GM23248 (cell line): ENCODE results near the gene CST4.

Experiments used
- EZH2 ChIP-seq: fragments of 200-600 bp; sonication (generic); IDR thresholded peaks from 2 replicates; pipeline ENCODE4 v1.6.1; 2018; ENCODE audit warnings: antibody characterized with exemption, mild to moderate bottlenecking; ENCODE audit not compliant: insufficient read depth, poor library complexity, severe bottlenecking
- EZH2phosphoT487 ChIP-seq: fragments of 200-600 bp; sonication (generic); IDR thresholded peaks from 2 replicates; pipeline ENCODE4 v1.6.1; 2018; ENCODE audit warnings: antibody characterized with exemption, moderate library complexity, mild to moderate bottlenecking, low read depth; ENCODE audit not compliant: insufficient read depth

- TF ChIP-seq EZH2 (no peak), EZH2phosphoT487 (no peak)
Measured at GRCh38 chr20:23640671-23641667, 47.9 kb downstream of the CST4 start.
